Measurements from ENCODE around the gene LRRC8A. TPM values are rescaled to one million over a fixed set of nuclear protein-coding genes. Genes with fewer than 3 reads are reported as not detected.

LRRC8A gene
- total RNA-seq, 2 donors from 2014 or later = 19.2 to 20.1 TPM

- H3K27ac Mint-ChIP-seq = peak overlapping the region; percentile 97
- H3K9me3 Mint-ChIP-seq = no peaks in the 10 kb centered on the region
- peaks cover 77% of the 10 kb centered on the region for H3K4me1 Mint-ChIP-seq (ENCODE audit: low read depth)
- peak overlapping the region; percentile 73 to 76 for H3K4me3 Mint-ChIP-seq
- peak; percentile 42 to 55 for ATAC-seq (replicated peaks in 1 of 2)
- peaks cover 3 to 10% of the 10 kb centered on the region in 2 donors for H3K36me3 Mint-ChIP-seq (ENCODE audit: insufficient read depth in 2 of 2)
- H3K27me3 Mint-ChIP-seq (ENCODE audit: low read depth) = no peaks in the 10 kb centered on the region
- peak in 1 of 2 donors; percentile 27 for DNase-seq
Measured at GRCh38 chr9:128899566-128900322, 17.8 kb downstream of the LRRC8A start.

GRCh38 chr9:128901379-128901778 is 19.4 kb downstream of the LRRC8A start:
- no peak for ATAC-seq (replicated peaks in 1 of 2)
- peaks cover 67% of the 10 kb centered on the region for H3K4me1 Mint-ChIP-seq (ENCODE audit: low read depth)
- no peaks in the 10 kb centered on the region for H3K27me3 Mint-ChIP-seq (ENCODE audit: low read depth)
- H3K4me3 Mint-ChIP-seq = no peak overlapping the region
- H3K27ac Mint-ChIP-seq = no peak overlapping the region
- DNase-seq = no peak
- no peaks in the 10 kb centered on the region for H3K9me3 Mint-ChIP-seq
- peaks cover 0 to 9% of the 10 kb centered on the region in 2 donors for H3K36me3 Mint-ChIP-seq (ENCODE audit: insufficient read depth in 2 of 2)

- H3K4me1 Mint-ChIP-seq (ENCODE audit: low read depth) = peaks cover 70% of the 10 kb centered on the region
- DNase-seq (no peak), ATAC-seq (replicated peaks in 1 of 2) (peak in 1 of 2 donors; percentile 3)
- peaks cover 0 to 7% of the 10 kb centered on the region in 2 donors for H3K36me3 Mint-ChIP-seq (ENCODE audit: insufficient read depth in 2 of 2)
- H3K4me3 Mint-ChIP-seq = peak overlapping the region; percentile 73 to 80
- no peaks in the 10 kb centered on the region for H3K9me3 Mint-ChIP-seq
- peak overlapping the region; percentile 90 for H3K27ac Mint-ChIP-seq
- no peaks in the 10 kb centered on the region for H3K27me3 Mint-ChIP-seq (ENCODE audit: low read depth)
Measured at GRCh38 chr9:128901822-128902221, 19.9 kb downstream of the LRRC8A start.

- peaks cover 2 to 5% of the 10 kb centered on the region in 2 donors for H3K36me3 Mint-ChIP-seq (ENCODE audit: insufficient read depth in 2 of 2)
Measured at GRCh38 chr9:128902351-128903078, 20.6 kb downstream of the LRRC8A start.

GRCh38 chr9:128903079-128903461 is 21.1 kb downstream of the LRRC8A start:
- DNase-seq (no peak), ATAC-seq (replicated peaks in 1 of 2) (no peak)
- H3K4me3 Mint-ChIP-seq = peak overlapping the region; percentile 73 to 80
- no peaks in the 10 kb centered on the region for H3K9me3 Mint-ChIP-seq
- H3K27me3 Mint-ChIP-seq (ENCODE audit: low read depth) = no peaks in the 10 kb centered on the region
- H3K27ac Mint-ChIP-seq = no peak overlapping the region
- H3K36me3 Mint-ChIP-seq (ENCODE audit: insufficient read depth in 2 of 2) = peaks cover 3 to 4% of the 10 kb centered on the region in 2 donors
- H3K4me1 Mint-ChIP-seq (ENCODE audit: low read depth) = peaks cover 61% of the 10 kb centered on the region

More at GRCh38 chr9:128902351-128903078, 20.6 kb downstream of the LRRC8A start:
- Mint-ChIP-seq H3K9me3 (no peaks in the 10 kb centered on the region), H3K4me3 (peak overlapping the region; percentile 73 to 80), H3K4me1 (ENCODE audit: low read depth) (peaks cover 66% of the 10 kb centered on the region), H3K27me3 (ENCODE audit: low read depth) (no peaks in the 10 kb centered on the region), H3K27ac (peak overlapping the region; percentile 90)
- DNase-seq = peak; percentile 87 to 88
- peak; percentile 92 to 93 for ATAC-seq (replicated peaks in 1 of 2)

GRCh38 chr9:128903871-128904620 is 22.1 kb downstream of the LRRC8A start:
- ATAC-seq (replicated peaks in 1 of 2) = no peak
- DNase-seq = no peak
- Mint-ChIP-seq H3K27ac (peak overlapping the region; percentile 19), H3K27me3 (ENCODE audit: low read depth) (no peaks in the 10 kb centered on the region), H3K9me3 (no peaks in the 10 kb centered on the region), H3K4me1 (ENCODE audit: low read depth) (peaks cover 55% of the 10 kb centered on the region), H3K4me3 (no peak overlapping the region), H3K36me3 (ENCODE audit: insufficient read depth in 2 of 2) (peaks cover 0 to 10% of the 10 kb centered on the region in 2 donors)

GRCh38 chr9:128905964-128906363 is 24.0 kb downstream of the LRRC8A start:
- no peak overlapping the region for H3K27ac Mint-ChIP-seq
- DNase-seq = no peak
- H3K4me1 Mint-ChIP-seq (ENCODE audit: low read depth) = peaks cover 55% of the 10 kb centered on the region
- no peak for ATAC-seq (replicated peaks in 1 of 2)
- no peaks in the 10 kb centered on the region for H3K9me3 Mint-ChIP-seq
- no peaks in the 10 kb centered on the region for H3K27me3 Mint-ChIP-seq (ENCODE audit: low read depth)
- H3K36me3 Mint-ChIP-seq (ENCODE audit: insufficient read depth in 2 of 2) = peaks cover 0 to 12% of the 10 kb centered on the region in 2 donors
- H3K4me3 Mint-ChIP-seq = no peak overlapping the region

- DNase-seq (no peak), ATAC-seq (replicated peaks in 1 of 2) (no peak)
- peaks cover 60% of the 10 kb centered on the region for H3K4me1 Mint-ChIP-seq (ENCODE audit: low read depth)
- peak overlapping the region; percentile 51 for H3K27ac Mint-ChIP-seq
- H3K27me3 Mint-ChIP-seq (ENCODE audit: low read depth) = no peaks in the 10 kb centered on the region
- H3K4me3 Mint-ChIP-seq = no peak overlapping the region
- no peaks in the 10 kb centered on the region for H3K9me3 Mint-ChIP-seq
- H3K36me3 Mint-ChIP-seq (ENCODE audit: insufficient read depth in 2 of 2) = peaks cover 0 to 12% of the 10 kb centered on the region in 2 donors
Measured at GRCh38 chr9:128906741-128907140, 24.8 kb downstream of the LRRC8A start.

GRCh38 chr9:128908372-128908771 is 26.4 kb downstream of the LRRC8A start:
- DNase-seq (no peak), ATAC-seq (replicated peaks in 1 of 2) (no peak)
- H3K27me3 Mint-ChIP-seq (ENCODE audit: low read depth) = no peaks in the 10 kb centered on the region
- peaks cover 59% of the 10 kb centered on the region for H3K4me1 Mint-ChIP-seq (ENCODE audit: low read depth)
- H3K36me3 Mint-ChIP-seq (ENCODE audit: insufficient read depth in 2 of 2) = peaks cover 0 to 12% of the 10 kb centered on the region in 2 donors
- no peak overlapping the region for H3K27ac Mint-ChIP-seq
- no peaks in the 10 kb centered on the region for H3K9me3 Mint-ChIP-seq
- no peak overlapping the region for H3K4me3 Mint-ChIP-seq

- Mint-ChIP-seq H3K4me3 (no peak overlapping the region), H3K27me3 (ENCODE audit: low read depth) (no peaks in the 10 kb centered on the region), H3K36me3 (ENCODE audit: insufficient read depth in 2 of 2) (peaks cover 0 to 12% of the 10 kb centered on the region in 2 donors), H3K4me1 (ENCODE audit: low read depth) (peaks cover 64% of the 10 kb centered on the region), H3K27ac (peak overlapping the region; percentile 75), H3K9me3 (no peaks in the 10 kb centered on the region)
- DNase-seq = no peak
- no peak for ATAC-seq (replicated peaks in 1 of 2)
Measured at GRCh38 chr9:128909859-128910258, 27.9 kb downstream of the LRRC8A start.

- Mint-ChIP-seq H3K27me3 (ENCODE audit: low read depth) (no peaks in the 10 kb centered on the region), H3K27ac (no peak overlapping the region), H3K36me3 (ENCODE audit: insufficient read depth in 2 of 2) (peaks cover 0 to 12% of the 10 kb centered on the region in 2 donors), H3K9me3 (no peaks in the 10 kb centered on the region), H3K4me3 (no peak overlapping the region), H3K4me1 (ENCODE audit: low read depth) (peaks cover 64% of the 10 kb centered on the region)
- DNase-seq (no peak), ATAC-seq (replicated peaks in 1 of 2) (no peak)
Measured at GRCh38 chr9:128910906-128911305, 29.0 kb downstream of the LRRC8A start.

- peaks cover 63% of the 10 kb centered on the region for H3K4me1 Mint-ChIP-seq (ENCODE audit: low read depth)
- ATAC-seq (replicated peaks in 1 of 2) (no peak), DNase-seq (no peak)
- H3K27ac Mint-ChIP-seq = no peak overlapping the region
- peaks cover 0 to 12% of the 10 kb centered on the region in 2 donors for H3K36me3 Mint-ChIP-seq (ENCODE audit: insufficient read depth in 2 of 2)
- H3K27me3 Mint-ChIP-seq (ENCODE audit: low read depth) = no peaks in the 10 kb centered on the region
- peak overlapping the region in 1 of 2 donors; percentile 22 for H3K4me3 Mint-ChIP-seq
- H3K9me3 Mint-ChIP-seq = no peaks in the 10 kb centered on the region
Measured at GRCh38 chr9:128911529-128912035, 29.6 kb downstream of the LRRC8A start.

Data from activated T-cell treated with anti-CD3 and anti-CD28 coated beads, Interleukin-2, amount 50 U/mL, for 72 hours (primary cell).